ENCODE measurements around the gene CEBPZOS.
"Not testable (repeated sequence)": the region's sequence is repeated elsewhere in the genome, so short reads cannot be mapped to it uniquely, and the experiment has no call there.

CEBPZOS gene

GRCh38 chr2:37191747-37192146 is 4.5 kb upstream of the CEBPZOS start:
- no peak for DNase-seq

- no peak for DNase-seq
These were observed 3.7 kb upstream of the CEBPZOS start for GRCh38 chr2:37192551-37192950.

- DNase-seq = not testable (repeated sequence)
These were observed 405 bp upstream of the CEBPZOS start for GRCh38 chr2:37195862-37196319.

GRCh38 chr2:37198681-37199065 is 2.4 kb downstream of the CEBPZOS start:
- DNase-seq = no peak

- DNase-seq = no peak
These were observed 4.9 kb downstream of the CEBPZOS start for GRCh38 chr2:37201208-37201607.

- DNase-seq = peak; percentile 20
These were observed 5.5 kb downstream of the CEBPZOS start for GRCh38 chr2:37201766-37202165.

- DNase-seq = no peak
These were observed 7.4 kb downstream of the CEBPZOS start for GRCh38 chr2:37203708-37204107.

GRCh38 chr2:37205071-37205661 is 8.9 kb downstream of the CEBPZOS start:
- not testable (repeated sequence) for DNase-seq

GRCh38 chr2:37205689-37206341 is 9.5 kb downstream of the CEBPZOS start:
- no peak for DNase-seq

GRCh38 chr2:37206760-37207159 is 10.5 kb downstream of the CEBPZOS start:
- DNase-seq = not testable (repeated sequence)

GRCh38 chr2:37211212-37211611 is 14.9 kb downstream of the CEBPZOS start:
- DNase-seq = no peak

- no peak for DNase-seq
These were observed 15.6 kb downstream of the CEBPZOS start for GRCh38 chr2:37211939-37212338.

- no peak for DNase-seq
These were observed 19.0 kb downstream of the CEBPZOS start for GRCh38 chr2:37215250-37215649.

GRCh38 chr2:37219046-37219445 is 22.8 kb downstream of the CEBPZOS start:
- DNase-seq = no peak

GRCh38 chr2:37223131-37223530 is 26.8 kb downstream of the CEBPZOS start:
- DNase-seq = no peak

- DNase-seq = no peak
These were observed 27.8 kb downstream of the CEBPZOS start for GRCh38 chr2:37224063-37224462.

- DNase-seq = not testable (repeated sequence)
These were observed 28.8 kb downstream of the CEBPZOS start for GRCh38 chr2:37225129-37225528.

GRCh38 chr2:37226863-37227262 is 30.6 kb downstream of the CEBPZOS start:
- DNase-seq = no peak

GRCh38 chr2:37228788-37229187 is 32.5 kb downstream of the CEBPZOS start:
- DNase-seq = no peak

- DNase-seq = no peak
These were observed 34.3 kb downstream of the CEBPZOS start for GRCh38 chr2:37230581-37230980.

- DNase-seq = peak; percentile 88
These were observed 35.2 kb downstream of the CEBPZOS start, which contains the start of the genes CEBPZ and NDUFAF7 for GRCh38 chr2:37231241-37232130. CEBPZ (minus strand) TSS chr2:37231596; CDS start chr2:37231567, 29 bp downstream. NDUFAF7 (plus strand) TSS chr2:37231658; CDS start chr2:37231706, 48 bp downstream.

GRCh38 chr2:37232131-37232933 is 36.0 kb downstream of the CEBPZOS start:
- no peak for DNase-seq

- no peak for DNase-seq
These were observed 47.1 kb downstream of the CEBPZOS start for GRCh38 chr2:37243435-37243834.

Data from fibroblast of upper back skin (primary cell).